OCI-LY7 (cell line): ENCODE measurements around the gene COL9A3.

Experiments
- CTCF ChIP-seq: fragments of 200-600 bp; sonication (generic); conservative IDR thresholded peaks from 2 replicates; pipeline ENCODE4 v1.5.1; 2014; ENCODE audit warnings: mild to moderate bottlenecking, antibody characterized with exemption, low read length, moderate library complexity, mixed read lengths
- EZH2phosphoT487 ChIP-seq: fragments of 200-600 bp; sonication (generic); IDR thresholded peaks from 2 replicates; pipeline ENCODE4 v1.6.1; 2018; ENCODE audit warnings: low read depth, borderline replicate concordance, mild to moderate bottlenecking, mixed run types, antibody characterized with exemption, low read length, moderate library complexity, mixed read lengths

- TF ChIP-seq CTCF, result no peak
- no peak for TF ChIP-seq EZH2phosphoT487
These were observed 11.6 kb upstream of the COL9A3 start for GRCh38 chr20:62805155-62805710.
